ENCODE data around the gene ADAMTSL3. TPM values are rescaled to one million over a fixed set of nuclear protein-coding genes. Genes with fewer than 3 reads are reported as not detected.

Gene ADAMTSL3
- total and polyA plus RNA-seq, 2 of the 8 experiments (the other 6 are each of a cell fraction or from before 2014, with no cell fraction given): 0.35 to 1.4 TPM

DNA sequence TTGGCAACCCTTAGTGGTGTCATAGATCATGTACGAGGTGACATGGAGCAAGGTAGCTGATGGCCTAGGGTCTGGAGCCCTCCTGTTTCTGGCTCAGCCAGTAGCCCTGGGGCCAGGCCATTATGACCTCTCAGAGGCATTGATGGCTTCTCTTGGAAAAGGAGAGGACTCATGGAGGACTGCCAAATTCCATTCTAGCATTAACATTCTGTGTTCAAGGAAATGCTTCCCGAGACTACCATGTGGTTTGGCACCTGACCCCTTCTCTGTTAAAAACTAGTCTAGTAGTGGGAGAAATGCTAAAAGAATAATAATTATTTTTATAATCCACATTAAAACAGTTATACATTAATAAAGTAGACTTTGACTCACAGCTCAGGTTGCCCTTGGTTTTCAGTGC, 40.2 kb upstream of the ADAMTSL3 start (continued):
- TF ChIP-seq CREB1 (IDR thresholded peaks at IDR 0.05): no peak
- TF ChIP-seq, protein P1, sequence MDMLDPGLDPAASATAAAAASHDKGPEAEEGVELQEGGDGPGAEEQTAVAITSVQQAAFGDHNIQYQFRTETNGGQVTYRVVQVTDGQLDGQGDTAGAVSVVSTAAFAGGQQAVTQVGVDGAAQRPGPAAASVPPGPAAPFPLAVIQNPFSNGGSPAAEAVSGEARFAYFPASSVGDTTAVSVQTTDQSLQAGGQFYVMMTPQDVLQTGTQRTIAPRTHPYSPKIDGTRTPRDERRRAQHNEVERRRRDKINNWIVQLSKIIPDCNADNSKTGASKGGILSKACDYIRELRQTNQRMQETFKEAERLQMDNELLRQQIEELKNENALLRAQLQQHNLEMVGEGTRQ (IDR thresholded peaks at IDR 0.05; ENCODE audit: low read length): no peak
